NCI-H69 (cell line): ENCODE results near the gene NDUFV3.
A peak's percentile ranks its signal among the peaks of the same experiment; 100 is the strongest.
"Not testable (repeated sequence)": the region's sequence is repeated elsewhere in the genome, so short reads cannot be mapped to it uniquely, and the experiment has no call there.

ENCODE experiments used
- DNase-seq: peaks from one replicate; lab custom pipeline; 2025; lab: John Stamatoyannopoulos, UW

Gene NDUFV3

DNA sequence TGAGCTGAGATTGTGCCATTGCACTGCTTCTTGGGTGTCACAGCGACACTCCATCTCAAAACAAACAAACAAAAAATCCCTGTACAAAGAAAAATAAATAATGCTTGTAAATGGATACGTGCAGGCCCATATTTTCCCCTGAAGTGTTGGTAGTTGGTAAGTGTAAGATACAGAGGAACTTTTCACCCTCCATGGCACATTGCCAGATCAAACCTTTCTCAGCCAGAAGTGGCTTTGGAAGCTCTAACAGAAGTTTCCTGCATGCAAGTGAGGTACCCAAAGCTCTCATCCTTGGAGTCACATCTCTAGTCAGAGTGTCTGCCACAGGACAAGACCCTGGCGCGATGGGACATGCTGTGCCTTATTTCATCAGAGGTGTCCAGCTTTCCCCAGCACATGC lies 7.3 kb downstream of the NDUFV3 start:
- no peak for DNase-seq

DNA sequence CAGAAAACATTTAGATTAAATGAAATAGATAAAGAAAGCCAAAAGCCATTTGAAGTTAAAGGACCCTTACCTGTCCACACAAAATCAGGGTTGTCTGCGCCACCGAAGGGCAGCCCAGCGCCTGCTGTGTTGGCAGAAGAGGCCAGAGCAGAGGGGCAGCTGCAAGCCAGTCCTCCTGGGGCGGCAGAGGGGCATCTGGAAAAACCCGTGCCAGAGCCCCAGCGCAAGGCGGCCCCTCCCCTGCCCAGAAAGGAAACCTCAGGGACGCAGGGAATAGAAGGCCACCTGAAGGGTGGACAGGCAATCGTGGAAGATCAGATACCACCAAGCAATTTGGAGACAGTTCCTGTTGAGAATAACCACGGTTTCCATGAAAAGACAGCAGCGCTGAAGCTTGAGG lies 10.7 kb downstream of the NDUFV3 start:
- no peak for DNase-seq

DNA sequence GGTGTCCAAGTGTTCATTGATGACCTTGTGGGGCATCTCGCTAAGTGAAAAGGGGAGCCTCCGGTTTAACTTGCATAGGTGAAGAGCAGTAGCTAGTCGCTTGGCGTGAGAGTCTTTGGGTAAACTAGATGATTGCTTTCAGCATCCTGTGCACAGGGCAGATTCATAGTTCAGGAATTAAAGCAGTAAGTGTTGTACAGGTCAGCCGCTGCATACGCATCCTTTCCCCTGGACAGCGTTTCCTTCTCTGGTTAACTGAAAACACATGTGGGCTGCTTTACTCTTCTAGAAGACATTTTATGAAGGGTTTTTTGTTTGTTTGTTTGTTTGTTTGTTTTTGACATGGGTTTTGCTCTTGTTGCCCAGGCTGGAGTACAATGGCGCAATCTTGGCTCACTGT lies 12.1 kb downstream of the NDUFV3 start:
- no peak for DNase-seq

DNA sequence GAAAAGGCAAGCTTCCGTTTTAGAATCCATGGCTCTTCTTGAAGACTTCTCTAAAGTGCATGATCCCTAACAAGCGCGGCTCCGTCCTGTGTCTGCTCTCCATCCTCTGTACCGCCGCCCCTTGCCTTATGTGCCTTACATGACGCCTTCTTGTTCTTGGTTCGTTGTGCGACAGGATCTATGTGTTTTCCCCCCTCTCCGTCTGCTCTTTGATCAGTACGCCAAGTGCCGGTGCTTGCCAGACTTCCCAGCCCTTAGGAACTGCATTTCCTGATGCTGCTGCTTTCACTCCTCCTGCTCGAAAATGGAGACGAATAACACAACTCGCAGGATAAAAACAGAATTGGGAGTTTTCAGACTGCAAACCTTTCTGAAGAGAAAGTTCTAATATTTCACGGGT lies 13.1 kb downstream of the NDUFV3 start:
- DNase-seq: no peak

DNA sequence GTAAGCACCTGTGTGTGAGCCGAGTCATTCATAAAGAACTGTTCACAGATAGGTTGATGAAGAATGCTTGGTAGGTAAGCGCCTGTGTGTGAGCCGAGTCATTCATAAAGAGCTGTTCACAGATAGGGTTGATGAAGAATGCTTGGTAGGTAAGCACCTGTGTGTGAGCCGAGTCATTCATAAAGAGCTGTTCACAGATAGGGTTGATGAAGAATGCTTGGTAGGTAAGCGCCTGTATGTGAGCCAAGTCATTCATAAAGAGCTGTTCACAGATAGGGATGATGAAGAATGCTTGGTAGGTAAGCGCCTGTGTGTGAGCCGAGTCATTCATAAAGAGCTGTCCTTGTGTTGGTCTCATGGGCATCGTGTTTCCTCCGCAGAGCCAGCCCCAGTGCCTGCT lies 15.4 kb downstream of the NDUFV3 start:
- DNase-seq: not testable (repeated sequence)

DNA sequence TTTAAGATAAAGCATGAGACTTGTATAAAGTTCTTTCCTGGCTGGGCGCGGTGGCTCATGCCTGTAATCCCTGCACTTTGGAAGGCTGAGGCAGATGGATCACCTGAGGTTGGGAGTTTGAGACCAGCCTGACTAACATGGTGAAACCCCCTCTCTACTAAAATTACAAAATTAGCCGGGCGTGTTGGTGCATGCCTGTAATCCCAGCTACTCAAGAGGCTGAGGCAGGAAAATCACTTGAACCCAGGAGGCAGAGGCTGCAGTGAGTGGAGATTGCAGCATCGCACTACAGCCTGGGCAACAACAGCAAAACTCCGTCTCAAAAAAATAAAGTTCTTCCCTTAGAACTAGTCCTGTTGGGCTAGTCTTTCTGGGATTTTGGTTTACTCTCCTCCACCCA lies 18.8 kb downstream of the NDUFV3 start:
- DNase-seq: not testable (repeated sequence)

DNA sequence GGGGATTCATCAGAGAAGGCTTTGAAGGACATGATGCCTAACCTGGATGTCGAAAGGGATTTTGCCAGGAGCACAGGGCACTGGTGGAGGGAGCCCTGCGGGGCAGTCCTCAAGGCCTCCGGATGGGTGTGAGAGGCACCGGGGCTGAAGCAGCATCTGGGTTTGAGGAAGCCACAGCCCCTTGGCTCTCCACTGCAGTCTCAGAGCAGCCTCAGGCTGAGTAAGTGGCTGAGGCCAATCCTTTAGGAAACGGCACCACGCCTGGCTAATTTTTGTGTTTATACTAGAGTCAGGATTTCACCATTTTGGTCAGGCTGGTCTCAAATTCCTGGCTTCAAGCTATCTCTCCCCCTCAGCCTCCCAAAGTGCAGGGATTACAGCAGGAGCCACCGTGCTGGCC lies 20.4 kb downstream of the NDUFV3 start:
- no peak for DNase-seq

DNA sequence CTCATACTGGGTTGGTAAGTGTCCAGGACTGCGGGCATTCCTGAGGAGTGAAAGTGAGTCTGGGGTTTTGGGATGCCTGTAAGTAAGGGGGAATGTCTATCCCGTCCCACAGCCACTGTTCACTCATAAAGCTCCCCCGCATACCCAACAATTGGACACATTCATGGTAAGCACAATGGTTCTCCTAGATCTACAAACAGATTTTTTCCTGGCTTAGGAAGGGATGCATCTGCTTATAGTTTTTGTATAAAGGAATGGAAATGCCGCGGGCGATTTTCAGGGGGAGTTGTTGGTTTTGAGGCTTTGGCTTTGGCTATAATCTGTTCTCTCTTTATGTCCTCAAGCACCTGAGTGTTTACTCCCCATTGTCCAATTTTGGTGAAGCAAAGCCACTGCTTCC lies 25.2 kb downstream of the NDUFV3 start:
- peak; percentile 84 for DNase-seq

DNA sequence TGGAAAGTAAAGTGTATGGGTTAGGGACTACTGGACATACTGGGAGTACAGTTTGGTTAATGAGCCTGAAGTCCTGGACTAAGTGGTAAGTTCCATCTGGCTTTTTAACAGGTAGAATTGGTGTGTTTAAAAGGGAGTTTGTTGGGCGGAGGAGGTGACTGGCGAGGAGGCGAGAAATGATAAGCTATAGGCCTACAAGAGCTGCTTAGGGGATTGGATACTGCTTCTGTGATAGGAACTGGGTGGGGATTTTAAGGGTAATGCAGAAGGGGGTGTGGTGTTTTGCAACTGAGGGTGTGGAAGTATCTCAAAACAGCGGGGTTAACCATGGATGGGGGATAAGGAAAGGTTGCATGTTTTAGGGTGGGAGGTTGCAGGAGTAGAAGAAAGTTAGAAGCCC lies 28.8 kb downstream of the NDUFV3 start:
- no peak for DNase-seq

DNA sequence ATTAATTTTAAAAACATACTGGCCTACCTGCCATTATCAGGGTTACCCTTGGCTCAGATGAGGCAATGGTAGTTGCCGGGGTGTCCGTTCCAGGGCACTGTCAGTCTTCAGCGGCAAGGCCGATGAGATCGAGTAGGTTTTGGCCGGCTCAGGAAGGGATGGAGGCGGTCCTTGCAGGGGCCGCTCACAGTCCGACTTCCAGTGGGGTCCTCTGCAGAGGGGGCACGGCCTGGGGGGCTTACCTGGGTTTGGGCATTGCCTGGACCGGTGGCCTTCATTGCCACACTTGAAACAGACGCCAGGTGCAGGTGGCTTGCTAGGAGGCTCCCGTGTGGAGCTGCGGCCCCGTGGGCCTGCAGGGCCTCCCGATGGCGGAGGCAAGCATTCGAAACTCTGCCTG lies 29.8 kb downstream of the NDUFV3 start:
- no peak for DNase-seq

DNA sequence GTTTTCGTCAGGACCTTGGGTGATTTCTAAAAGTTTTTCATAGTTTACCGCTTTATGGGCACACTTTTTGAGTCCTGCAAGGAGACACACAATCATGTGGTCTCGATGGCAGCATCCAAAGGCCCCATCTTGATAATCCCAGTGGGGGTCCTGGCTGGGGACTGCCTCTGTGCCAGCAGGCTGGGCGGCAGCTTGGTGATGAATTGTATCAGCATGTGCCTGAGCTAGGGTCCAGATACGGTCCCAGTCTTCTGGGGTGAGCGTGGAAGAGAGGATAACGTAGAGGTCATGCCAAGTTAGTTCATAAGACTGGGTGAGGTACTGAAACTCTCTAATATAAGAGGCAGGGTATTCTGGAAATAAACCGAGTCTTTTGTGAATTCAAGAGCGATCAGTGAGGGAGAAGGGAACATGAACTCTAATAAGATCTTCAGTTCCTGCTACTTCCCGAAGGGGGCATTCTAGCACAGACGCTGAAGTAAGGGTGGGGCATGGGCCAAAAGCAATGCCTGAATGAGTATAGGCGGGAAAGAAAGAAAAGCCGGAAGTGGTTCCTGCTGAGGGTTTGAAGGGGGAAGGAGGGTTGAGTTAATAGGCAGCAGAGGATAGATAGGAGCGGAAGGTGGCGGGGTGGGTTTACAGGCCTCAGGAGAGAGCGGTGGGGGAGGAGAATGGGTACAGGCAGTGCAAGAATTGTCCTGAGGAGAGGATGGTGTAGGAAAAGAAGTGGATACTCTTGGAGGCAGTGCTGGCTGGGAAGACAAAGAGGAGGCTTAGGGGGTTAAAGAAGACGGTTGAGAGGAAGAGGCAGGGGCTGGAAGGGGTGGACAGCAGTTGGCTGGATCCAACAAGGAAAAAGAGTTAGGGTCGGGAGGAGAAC lies 30.7 kb downstream of the NDUFV3 start:
- peak; percentile 98 for DNase-seq

DNA sequence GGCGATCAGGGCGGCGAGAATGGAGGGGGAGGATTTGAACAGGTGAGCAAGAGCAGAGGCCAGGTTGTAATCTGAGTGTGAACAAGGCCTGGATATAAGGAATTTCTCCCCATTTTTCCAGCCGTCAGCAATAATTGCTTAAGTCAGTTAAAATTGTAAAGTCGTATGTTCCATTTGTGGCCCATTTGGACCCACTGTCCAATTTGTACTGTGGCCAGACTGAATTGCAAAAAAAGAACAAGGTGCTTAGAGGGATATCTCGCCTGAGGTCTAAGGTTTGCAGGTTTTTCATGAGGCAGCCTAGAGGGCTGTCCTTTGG lies 31.3 kb downstream of the NDUFV3 start:
- DNase-seq: no peak

DNA sequence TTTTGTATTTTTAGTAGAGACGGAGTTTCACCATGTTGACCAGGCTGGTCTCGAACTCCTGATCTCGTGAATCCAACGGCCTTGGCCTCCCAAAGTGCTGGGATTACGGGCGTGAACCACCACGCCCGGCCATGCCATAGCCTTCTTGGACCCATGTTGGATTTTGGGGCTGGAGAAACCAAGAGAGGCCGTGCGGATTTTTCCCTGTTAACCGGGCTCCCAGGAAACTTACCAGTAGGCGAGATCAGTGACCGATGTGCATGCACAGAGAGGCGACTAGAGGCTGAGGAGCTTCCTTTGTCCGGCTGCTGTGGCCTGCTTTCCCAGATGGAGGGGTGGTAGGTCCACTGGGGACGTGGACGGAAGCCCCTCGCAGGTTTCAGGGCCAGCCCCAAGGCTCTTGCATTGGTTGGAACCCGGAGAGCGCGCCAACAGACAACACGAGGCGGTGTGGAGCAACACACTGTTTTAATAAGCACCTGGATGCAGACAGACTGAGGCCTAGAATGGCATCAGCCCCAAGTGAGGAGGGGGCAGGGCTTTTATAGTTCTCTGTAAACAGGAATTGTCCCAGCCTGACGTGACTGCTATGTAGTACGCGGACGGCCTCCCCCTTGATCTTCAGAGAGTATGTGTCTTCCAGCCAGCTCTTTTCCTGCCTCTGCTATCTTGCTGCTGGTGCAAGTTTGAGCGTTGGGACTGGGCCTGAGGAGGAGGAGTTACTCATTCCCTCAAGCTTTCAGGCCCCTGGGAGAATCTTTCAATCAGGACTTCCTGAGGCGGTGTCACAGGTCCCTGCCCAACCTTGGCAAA lies 32.2 kb downstream of the NDUFV3 start, which contains the start of gene ERVH48-1:
Gene ERVH48-1, minus strand, starts transcription at position 517 of the 813 bp plus-strand sequence. CDS start 6,624 bp downstream, outside the sequence.
- DNase-seq: no peak

DNA sequence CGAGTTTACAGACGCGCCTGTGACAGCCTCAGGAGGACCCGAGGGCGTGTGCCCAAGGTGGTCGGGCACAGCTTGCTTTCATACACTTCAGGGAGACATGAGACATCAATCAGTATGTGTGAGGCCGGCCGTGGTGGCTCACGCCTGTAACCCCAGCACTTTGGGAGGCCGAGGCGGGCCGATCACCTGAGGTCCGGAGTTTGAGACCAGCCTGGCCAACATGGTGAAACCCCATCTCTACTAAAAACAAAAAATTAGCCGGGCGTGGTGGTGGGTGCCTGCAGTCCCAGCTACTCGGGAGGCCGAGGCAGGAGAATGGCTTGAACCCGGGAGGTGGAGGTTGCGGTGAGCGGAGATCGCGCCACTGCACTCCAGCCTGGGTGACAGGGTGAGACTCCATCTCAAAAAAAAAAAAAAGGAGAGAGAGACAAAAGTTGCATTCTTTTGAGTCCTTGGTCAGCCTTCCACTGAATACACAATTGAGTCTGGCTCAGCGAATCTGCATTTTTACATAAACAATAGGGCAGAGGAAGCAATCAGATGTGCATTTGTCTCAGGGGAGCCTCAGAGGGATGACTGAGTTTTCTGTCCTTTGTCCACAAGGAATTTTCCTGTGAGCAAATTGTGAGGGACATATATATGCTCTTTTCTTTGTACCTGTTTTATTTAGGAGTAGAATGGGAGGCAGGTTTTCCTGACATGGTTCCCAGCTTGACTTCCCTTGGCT lies 34.5 kb downstream of the NDUFV3 start:
- DNase-seq: not testable (repeated sequence)

DNA sequence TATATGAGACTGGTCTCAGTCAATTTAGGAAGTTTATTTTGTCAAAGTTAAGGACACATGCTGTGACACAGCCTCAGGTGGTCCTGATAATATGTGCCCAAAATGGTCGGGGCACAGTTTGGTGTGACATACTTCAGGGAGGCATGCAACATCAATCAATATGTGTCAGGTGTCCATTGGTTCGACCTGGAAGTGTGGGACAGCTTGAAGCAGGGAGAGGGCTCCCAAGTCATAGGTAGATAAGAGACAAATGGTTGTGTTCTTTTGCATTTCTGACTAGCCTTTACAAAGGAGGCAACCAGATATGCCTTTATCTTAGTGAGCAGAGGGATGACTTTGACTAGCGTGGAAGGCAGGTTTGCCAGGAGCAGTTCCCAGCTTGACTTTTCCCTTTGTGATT lies 36.9 kb downstream of the NDUFV3 start:
- no peak for DNase-seq

DNA sequence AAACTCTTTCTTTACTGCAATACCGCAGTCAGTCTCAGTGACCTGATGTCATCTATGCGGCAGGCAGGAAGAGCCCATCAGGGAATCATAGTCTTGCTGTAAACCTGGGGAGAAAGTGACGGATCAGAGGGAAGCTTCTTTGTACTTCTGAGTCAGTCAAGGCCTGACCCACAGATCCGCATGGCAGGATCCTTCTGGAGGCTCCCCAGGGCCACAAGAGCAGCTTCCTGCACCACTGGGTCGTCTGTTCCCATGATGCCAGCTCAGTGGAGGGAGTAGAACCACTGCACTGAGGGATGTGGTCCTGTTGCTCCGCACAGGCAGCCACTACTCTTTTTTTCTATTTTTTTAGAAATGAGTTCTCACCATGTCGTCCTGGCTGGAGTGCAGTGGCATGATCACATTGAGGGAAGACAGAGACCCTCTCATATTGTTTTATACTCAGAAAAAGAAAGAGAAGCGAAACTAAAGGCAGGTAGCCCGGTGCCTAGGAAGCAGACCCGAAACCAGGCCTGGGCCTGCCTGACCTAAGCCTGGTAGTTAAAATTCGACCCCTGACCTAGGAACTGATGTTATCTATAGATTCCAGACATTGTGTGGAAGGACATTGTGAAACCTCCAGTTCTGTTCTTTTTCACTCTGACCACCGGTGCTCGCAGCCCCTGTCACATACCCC lies 38.6 kb downstream of the NDUFV3 start:
- DNase-seq: peak; percentile 17

DNA sequence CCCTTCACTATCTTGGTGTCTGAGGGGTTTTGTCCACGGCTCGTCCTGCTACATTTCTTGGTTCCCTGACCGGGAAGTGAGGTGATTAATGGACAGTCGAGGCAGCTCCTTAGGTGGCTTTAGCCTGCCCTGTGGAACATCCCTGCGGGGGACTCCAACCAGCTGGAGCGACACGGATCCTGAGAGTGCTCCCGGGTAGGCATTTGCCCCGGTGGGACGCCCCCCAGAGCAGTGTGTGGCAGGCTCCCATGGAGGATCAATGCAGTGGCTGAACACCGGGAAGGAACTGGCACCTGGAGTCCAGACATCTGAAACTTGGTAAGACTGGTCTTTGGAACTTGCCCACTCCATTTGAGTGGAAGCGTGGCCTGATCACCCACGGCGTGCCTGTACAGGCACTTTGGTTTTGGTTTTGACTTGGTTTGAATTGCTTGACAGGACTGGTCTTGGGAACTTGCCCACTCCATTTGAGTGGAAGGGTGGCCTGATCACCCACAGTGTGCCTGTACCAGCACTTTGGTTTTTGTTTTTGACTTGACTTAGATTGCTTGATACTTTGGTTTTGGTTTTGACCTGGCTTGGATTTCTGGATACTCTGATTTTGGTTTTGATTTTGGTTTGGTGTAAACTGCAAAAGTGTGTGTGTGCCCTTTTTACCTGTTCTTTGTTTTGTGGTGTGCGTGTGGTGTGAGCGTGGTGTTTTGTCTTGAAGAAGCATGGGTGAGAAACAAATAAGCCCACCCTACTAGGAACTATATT lies 39.4 kb downstream of the NDUFV3 start:
- not testable (repeated sequence) for DNase-seq

DNA sequence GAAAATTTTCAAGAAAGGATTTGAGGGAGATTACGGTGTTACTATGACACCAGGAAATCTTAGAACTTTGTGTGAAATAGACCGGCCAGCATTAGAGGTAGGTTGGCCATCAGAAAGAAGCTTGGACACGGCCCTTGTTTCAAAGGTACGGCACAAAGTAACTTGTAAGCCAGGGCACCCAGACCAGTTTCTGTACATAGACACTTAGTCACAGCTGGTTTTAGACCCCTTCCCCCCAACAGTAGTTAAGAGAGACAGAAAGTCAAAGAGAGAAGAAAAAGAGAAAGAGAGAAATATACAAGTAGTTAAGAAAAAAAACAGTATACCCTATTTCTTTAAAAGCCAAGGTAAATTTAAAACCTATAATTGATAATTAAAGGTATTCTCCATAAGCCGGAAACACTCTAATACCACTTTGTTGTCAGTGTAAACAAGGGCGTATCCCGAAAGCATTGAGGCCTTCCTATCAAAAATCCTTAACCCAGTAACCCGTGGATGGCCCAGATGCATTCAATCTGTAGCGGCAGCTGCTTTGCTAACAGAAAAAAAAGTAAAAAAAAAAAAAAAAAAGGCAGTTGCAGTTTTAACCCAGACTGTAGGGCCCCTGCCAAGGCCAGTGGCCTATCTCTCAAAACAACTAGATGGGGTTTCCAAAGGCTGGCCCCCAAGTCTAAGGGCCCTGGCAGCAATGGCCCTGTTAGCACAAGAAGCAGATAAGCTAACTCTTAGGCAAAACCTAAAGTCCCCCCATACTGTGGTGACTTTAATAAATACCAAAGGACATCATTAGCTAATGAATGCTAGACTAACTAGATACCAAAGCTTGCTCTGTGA lies 40.2 kb downstream of the NDUFV3 start:
- DNase-seq: peak; percentile 39

DNA sequence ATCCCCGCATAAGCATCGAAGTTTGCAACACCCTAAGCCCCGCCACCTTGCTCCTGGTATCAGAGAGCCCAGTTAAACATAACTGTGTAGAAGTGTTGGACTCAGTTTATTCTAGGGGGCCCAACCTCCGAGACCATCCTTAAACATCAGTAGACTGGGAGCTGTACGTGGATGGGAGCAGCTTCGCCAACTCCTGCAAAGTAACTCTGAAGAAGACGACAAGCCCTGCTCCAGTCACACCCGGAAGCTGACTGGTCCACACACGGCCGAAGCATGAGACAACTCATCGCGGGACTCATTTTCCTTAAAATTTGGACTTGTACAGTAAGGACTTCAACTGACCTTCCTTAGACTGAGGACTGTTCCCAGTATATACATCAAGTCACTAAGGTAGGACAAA lies 40.9 kb downstream of the NDUFV3 start:
- not testable (repeated sequence) for DNase-seq

DNA sequence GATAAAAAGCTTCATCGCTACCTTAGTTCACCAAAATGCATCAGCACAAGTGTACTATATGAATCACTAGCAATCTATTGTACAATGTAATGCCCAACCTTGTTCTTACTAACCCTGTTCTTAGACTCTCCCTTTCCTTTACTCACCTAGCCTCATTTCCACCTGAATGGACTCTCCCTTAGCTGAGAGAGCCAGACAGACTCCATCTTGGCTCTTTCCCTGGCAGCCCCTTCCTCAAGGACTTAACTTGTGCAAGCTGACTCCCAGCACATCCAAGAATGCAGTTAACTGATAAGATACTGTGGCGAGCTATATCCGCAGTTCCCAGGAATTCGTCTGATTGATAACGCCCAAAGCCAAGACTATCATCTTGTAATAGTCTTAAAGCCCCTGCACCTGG lies 43.3 kb downstream of the NDUFV3 start:
- not testable (repeated sequence) for DNase-seq
